ENCODE data around the gene PEX26. TPM values are rescaled to one million over a fixed set of nuclear protein-coding genes. Genes with fewer than 3 reads are reported as not detected.

PEX26 gene
- total and polyA plus RNA-seq, 2 experiments from 2014 or later: 4.0 to 48.9 TPM

DNA sequence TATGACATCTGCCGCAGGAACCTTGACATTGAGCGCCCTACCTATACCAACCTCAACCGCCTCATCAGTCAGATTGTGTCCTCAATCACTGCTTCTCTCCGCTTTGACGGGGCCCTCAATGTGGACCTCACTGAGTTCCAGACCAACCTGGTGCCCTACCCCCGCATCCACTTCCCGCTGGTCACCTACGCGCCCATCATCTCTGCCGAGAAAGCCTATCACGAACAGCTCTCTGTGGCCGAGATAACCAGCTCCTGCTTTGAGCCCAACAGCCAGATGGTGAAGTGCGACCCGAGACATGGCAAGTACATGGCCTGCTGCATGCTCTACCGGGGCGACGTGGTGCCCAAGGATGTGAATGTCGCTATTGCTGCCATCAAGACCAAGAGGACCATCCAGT lies 48.8 kb downstream of the PEX26 start (continued):
- TF ChIP-seq ETS1 (IDR thresholded peaks at IDR 0.05) (no peak), REST (IDR thresholded peaks at IDR 0.05; ENCODE audit: unreplicated experiment) (no peak)

GRCh38 chr22:18130018-18130417 lies 52.2 kb downstream of the PEX26 start:
- no peak for DNase-seq (ENCODE audit: low spot score)
- H3K4me2 ChIP-seq: no peak overlapping the region
- no peaks in the 10 kb centered on the region for H4K20me1 ChIP-seq (replicated peaks; ENCODE audit: insufficient read depth)
- no peak overlapping the region for H3K4me3 ChIP-seq
- no peak overlapping the region for H2AFZ ChIP-seq
- H3K79me2 ChIP-seq (replicated peaks; ENCODE audit: insufficient read depth): no peaks in the 10 kb centered on the region
- no peaks in the 10 kb centered on the region for H3F3A ChIP-seq (replicated peaks; ENCODE audit: low read depth)
- Mint-ChIP-seq H3K4me1 (peaks cover 13% of the 10 kb centered on the region), H3K36me3 (ENCODE audit: low read depth) (peaks cover 6% of the 10 kb centered on the region), H3K27ac (no peak overlapping the region), H3K4me3 (no peak overlapping the region), H3K27me3 (ENCODE audit: insufficient read depth, low read depth, poor library complexity) (peaks cover 4% of the 10 kb centered on the region), H3K9me3 (no peaks in the 10 kb centered on the region)
- ATAC-seq: no peak
- peaks cover 4% of the 10 kb centered on the region; the same call in 1 of the 2 replicates for H3K4me1 ChIP-seq (ENCODE audit: insufficient read depth)
- H3K27me3 ChIP-seq (ENCODE audit: insufficient read depth): no peaks in the 10 kb centered on the region
- 0 out of 2 replicates have a peak, but pooled peaks cover 3% of the 10 kb centered on the region for H3K9me2 ChIP-seq (ENCODE audit: insufficient read depth)
- H3K36me3 ChIP-seq (ENCODE audit: insufficient read depth): no peaks in the 10 kb centered on the region
- H3K27ac ChIP-seq (ENCODE audit: low read depth): no peak overlapping the region
- TF ChIP-seq, protein P1, sequence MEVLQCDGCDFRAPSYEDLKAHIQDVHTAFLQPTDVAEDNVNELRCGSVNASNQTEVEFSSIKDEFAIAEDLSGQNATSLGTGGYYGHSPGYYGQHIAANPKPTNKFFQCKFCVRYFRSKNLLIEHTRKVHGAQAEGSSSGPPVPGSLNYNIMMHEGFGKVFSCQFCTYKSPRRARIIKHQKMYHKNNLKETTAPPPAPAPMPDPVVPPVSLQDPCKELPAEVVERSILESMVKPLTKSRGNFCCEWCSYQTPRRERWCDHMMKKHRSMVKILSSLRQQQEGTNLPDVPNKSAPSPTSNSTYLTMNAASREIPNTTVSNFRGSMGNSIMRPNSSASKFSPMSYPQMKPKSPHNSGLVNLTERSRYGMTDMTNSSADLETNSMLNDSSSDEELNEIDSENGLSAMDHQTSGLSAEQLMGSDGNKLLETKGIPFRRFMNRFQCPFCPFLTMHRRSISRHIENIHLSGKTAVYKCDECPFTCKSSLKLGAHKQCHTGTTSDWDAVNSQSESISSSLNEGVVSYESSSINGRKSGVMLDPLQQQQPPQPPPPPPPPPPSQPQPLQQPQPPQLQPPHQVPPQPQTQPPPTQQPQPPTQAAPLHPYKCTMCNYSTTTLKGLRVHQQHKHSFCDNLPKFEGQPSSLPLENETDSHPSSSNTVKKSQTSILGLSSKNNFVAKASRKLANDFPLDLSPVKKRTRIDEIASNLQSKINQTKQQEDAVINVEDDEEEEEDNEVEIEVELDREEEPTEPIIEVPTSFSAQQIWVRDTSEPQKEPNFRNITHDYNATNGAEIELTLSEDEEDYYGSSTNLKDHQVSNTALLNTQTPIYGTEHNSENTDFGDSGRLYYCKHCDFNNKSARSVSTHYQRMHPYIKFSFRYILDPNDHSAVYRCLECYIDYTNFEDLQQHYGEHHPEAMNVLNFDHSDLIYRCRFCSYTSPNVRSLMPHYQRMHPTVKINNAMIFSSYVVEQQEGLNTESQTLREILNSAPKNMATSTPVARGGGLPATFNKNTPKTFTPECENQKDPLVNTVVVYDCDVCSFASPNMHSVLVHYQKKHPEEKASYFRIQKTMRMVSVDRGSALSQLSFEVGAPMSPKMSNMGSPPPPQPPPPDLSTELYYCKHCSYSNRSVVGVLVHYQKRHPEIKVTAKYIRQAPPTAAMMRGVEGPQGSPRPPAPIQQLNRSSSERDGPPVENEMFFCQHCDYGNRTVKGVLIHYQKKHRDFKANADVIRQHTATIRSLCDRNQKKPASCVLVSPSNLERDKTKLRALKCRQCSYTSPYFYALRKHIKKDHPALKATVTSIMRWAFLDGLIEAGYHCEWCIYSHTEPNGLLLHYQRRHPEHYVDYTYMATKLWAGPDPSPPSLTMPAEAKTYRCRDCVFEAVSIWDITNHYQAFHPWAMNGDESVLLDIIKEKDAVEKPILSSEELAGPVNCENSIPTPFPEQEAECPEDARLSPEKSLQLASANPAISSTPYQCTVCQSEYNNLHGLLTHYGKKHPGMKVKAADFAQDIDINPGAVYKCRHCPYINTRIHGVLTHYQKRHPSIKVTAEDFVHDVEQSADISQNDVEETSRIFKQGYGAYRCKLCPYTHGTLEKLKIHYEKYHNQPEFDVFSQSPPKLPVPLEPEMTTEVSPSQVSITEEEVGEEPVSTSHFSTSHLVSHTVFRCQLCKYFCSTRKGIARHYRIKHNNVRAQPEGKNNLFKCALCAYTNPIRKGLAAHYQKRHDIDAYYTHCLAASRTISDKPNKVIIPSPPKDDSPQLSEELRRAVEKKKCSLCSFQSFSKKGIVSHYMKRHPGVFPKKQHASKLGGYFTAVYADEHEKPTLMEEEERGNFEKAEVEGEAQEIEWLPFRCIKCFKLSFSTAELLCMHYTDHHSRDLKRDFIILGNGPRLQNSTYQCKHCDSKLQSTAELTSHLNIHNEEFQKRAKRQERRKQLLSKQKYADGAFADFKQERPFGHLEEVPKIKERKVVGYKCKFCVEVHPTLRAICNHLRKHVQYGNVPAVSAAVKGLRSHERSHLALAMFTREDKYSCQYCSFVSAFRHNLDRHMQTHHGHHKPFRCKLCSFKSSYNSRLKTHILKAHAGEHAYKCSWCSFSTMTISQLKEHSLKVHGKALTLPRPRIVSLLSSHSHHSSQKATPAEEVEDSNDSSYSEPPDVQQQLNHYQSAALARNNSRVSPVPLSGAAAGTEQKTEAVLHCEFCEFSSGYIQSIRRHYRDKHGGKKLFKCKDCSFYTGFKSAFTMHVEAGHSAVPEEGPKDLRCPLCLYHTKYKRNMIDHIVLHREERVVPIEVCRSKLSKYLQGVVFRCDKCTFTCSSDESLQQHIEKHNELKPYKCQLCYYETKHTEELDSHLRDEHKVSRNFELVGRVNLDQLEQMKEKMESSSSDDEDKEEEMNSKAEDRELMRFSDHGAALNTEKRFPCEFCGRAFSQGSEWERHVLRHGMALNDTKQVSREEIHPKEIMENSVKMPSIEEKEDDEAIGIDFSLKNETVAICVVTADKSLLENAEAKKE (CRISPR knock-in tag; IDR thresholded peaks at IDR 0.05): no peak
- TF ChIP-seq ZNF114 (CRISPR knock-in tag; IDR thresholded peaks at IDR 0.05) (no peak), JUNB (IDR thresholded peaks at IDR 0.05; ENCODE audit: unreplicated experiment) (no peak), EZH2phosphoT487 (IDR thresholded peaks at IDR 0.05; ENCODE audit: unreplicated experiment) (no peak), CREB1 (CRISPR knock-in tag; IDR thresholded peaks at IDR 0.05; ENCODE audit: low read depth) (no peak), ETS1 (IDR thresholded peaks at IDR 0.05) (no peak), STAT1 (IDR thresholded peaks at IDR 0.05; ENCODE audit: unreplicated experiment) (no peak), POLR2AphosphoS5 (IDR thresholded peaks at IDR 0.05; ENCODE audit: low read depth) (no peak), ZNF331 (CRISPR knock-in tag; IDR thresholded peaks at IDR 0.05; ENCODE audit: low read depth) (no peak), NANOG (IDR thresholded peaks at IDR 0.05; ENCODE audit: borderline replicate concordance) (no peak)

Data from GM23338 (cell line).